ENCODE results near the gene TAF11L13.

DNA sequence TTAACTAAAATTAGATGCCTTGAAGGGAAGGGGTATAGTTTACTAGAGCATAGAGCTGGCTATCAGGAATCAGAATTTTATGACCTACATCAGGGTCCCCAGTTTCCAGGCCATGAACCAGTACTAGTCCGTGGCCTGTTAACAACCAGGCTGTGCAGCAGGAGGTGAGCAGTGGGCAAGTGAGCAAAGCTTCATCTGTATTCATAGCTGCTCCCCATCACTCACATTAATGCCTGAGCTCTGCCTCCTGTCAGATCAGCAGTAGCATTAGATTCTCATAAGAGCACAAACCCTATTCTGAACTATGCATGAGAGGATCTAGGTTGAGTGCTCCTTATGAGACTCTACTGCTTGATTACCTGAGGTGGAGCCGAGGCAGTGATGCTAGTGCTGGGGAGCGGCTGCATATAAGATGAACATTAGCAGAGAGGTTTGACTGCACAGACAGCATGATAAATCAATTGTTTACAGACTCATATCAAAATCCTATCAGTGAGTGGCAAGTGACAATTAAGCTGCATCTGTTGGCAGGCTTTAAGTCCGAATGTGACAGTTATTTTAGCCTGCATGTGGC is 47.0 kb downstream of the TAF11L13 start:
- TF ChIP-seq POLR2AphosphoS5 (IDR thresholded peaks at IDR 0.05; ENCODE audit: low read depth, low read length) (no peak), POLR2A (IDR thresholded peaks at IDR 0.05; ENCODE audit: low read depth, low read length) (no peak)

All from GM12891 (cell line).